ENCODE results near the gene LCK. TPM values are rescaled to one million over a fixed set of nuclear protein-coding genes. Genes with fewer than 3 reads are reported as not detected.

The LCK gene
- total and polyA plus RNA-seq, 9 of the 15 experiments (the other 6 are each of a cell fraction or from before 2014, with no cell fraction given) = 0.04 to 0.47 (median 0.13) TPM; not detected in 6

DNA sequence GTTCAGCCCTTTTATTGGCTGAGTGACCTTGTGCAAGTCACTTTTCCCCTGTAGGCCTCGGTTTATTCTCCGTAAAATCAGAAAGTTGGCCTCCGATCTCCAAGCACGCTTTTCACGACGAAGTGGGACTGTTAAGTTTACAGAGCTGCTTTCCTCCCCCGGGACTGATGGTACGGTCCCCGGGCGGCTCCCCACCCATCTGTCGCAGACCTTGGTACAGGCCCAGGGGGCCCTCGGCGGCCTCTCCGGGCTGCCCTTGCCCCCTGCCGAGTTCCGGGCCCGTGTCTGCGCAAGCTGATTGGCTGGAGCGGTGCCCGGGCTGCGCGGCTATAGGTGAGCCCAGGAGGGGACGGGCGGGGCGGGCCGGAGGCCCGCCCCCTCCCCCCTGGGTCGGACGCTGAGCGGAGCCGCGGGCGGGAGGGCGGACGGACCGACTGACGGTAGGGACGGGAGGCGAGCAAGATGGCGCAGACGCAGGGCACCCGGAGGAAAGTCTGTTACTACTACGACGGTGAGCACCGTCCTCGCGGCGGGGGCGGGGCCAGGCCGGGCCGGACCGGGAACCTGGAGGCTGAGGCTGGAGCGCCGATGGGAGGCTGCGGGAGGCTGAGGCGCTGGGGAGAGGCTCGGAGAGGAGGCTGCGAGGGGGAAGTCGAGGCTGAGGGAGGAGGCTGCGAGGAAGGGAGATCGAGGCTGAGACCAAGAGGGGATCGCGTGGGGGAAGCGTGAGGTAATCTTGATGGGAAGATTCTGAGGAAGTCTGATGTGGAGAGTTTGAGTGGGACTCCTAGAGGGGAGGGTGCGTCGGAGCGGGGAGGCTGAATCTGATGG, 40.9 kb downstream of the LCK start, which contains the start of gene HDAC1 (continued):
- TF ChIP-seq ZNF699 (CRISPR knock-in tag; IDR thresholded peaks at IDR 0.05; ENCODE audit: insufficient replicate concordance) (no peak), CXXC5 (CRISPR knock-in tag; IDR thresholded peaks at IDR 0.05) (peak; percentile 90), JUND (IDR thresholded peaks at IDR 0.05; ENCODE audit: borderline replicate concordance, low read depth, low read length) (peak; percentile 98), JUND (tag; IDR thresholded peaks at IDR 0.05; ENCODE audit: borderline replicate concordance, low read depth, low read length) (no peak; the same call in 2 of the 3 replicates), POU5F1 (IDR thresholded peaks at IDR 0.05; ENCODE audit: borderline replicate concordance, low read depth, low read length, partially characterized antibody) (no peak), GABPB1 (CRISPR knock-in tag; IDR thresholded peaks at IDR 0.05) (peak; percentile 86), ZNF444 (CRISPR knock-in tag; IDR thresholded peaks at IDR 0.05) (peak; percentile 76), CAMTA2 (CRISPR knock-in tag; conservative IDR thresholded peaks at IDR 0.05) (peak; percentile 73; the same call in 1 of the 2 replicates), SMARCA5 (IDR thresholded peaks at IDR 0.05) (peak; percentile 98), SOX6 (IDR thresholded peaks at IDR 0.05) (0 out of 2 replicates have a peak, but pooled peaks have one; percentile 32), RCOR1 (IDR thresholded peaks at IDR 0.05; ENCODE audit: borderline replicate concordance in 1 of 2, low read depth in 2 of 2, low read length in 2 of 2) (peak; percentile 41 to 43; a peak in 2 of 4 replicates)
- TF ChIP-seq, protein P1, sequence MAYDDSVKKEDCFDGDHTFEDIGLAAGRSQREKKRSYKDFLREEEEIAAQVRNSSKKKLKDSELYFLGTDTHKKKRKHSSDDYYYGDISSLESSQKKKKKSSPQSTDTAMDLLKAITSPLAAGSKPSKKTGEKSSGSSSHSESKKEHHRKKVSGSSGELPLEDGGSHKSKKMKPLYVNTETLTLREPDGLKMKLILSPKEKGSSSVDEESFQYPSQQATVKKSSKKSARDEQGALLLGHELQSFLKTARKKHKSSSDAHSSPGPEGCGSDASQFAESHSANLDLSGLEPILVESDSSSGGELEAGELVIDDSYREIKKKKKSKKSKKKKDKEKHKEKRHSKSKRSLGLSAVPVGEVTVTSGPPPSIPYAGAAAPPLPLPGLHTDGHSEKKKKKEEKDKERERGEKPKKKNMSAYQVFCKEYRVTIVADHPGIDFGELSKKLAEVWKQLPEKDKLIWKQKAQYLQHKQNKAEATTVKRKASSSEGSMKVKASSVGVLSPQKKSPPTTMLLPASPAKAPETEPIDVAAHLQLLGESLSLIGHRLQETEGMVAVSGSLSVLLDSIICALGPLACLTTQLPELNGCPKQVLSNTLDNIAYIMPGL (CRISPR knock-in tag; IDR thresholded peaks at IDR 0.05) = peak; percentile 54; the same call in 1 of the 2 replicates
- TF ChIP-seq, protein P2, sequence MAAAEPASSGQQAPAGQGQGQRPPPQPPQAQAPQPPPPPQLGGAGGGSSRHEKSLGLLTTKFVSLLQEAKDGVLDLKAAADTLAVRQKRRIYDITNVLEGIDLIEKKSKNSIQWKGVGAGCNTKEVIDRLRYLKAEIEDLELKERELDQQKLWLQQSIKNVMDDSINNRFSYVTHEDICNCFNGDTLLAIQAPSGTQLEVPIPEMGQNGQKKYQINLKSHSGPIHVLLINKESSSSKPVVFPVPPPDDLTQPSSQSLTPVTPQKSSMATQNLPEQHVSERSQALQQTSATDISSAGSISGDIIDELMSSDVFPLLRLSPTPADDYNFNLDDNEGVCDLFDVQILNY (CRISPR knock-in tag; IDR thresholded peaks at IDR 0.05) = no peak
- TF ChIP-seq, protein P3, sequence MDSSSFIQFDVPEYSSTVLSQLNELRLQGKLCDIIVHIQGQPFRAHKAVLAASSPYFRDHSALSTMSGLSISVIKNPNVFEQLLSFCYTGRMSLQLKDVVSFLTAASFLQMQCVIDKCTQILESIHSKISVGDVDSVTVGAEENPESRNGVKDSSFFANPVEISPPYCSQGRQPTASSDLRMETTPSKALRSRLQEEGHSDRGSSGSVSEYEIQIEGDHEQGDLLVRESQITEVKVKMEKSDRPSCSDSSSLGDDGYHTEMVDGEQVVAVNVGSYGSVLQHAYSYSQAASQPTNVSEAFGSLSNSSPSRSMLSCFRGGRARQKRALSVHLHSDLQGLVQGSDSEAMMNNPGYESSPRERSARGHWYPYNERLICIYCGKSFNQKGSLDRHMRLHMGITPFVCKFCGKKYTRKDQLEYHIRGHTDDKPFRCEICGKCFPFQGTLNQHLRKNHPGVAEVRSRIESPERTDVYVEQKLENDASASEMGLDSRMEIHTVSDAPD (CRISPR knock-in tag; IDR thresholded peaks at IDR 0.05) = 0 out of 2 replicates have a peak, but pooled peaks have one; percentile 45

Data from K562 (cell line).